Ovary (tissue), 3 donors: ENCODE measurements around the gene CACNA1A.

Experiments
- EP300 ChIP-seq: sonication (generic); formaldehyde crosslinking; IDR thresholded peaks from one replicate; pipeline ENCODE4 v1.6.1; 2017; ENCODE audit warnings: antibody characterized with exemption
- POLR2A ChIP-seq: fragments of 450-650 bp; IDR thresholded peaks from one replicate; pipeline ENCODE4 v1.6.1; 2017; ENCODE audit warnings: antibody characterized with exemption, mild to moderate bottlenecking, moderate library complexity
- TF ChIP-seq, protein P1 (sequence below), 3 donors: fragments of 450-650 bp in 2 of 3; fragments of 200-600 bp in 1 of 3; IDR thresholded peaks; one replicate each; pipeline versions ENCODE4 v1.5.1 to v1.8.0; 2016 to 2022; ENCODE audit warnings: antibody characterized with exemption in 3 of 3, mild to moderate bottlenecking in 1 of 3
- donor health status: DM: no; HTN: no; CAD: no.

DNA sequence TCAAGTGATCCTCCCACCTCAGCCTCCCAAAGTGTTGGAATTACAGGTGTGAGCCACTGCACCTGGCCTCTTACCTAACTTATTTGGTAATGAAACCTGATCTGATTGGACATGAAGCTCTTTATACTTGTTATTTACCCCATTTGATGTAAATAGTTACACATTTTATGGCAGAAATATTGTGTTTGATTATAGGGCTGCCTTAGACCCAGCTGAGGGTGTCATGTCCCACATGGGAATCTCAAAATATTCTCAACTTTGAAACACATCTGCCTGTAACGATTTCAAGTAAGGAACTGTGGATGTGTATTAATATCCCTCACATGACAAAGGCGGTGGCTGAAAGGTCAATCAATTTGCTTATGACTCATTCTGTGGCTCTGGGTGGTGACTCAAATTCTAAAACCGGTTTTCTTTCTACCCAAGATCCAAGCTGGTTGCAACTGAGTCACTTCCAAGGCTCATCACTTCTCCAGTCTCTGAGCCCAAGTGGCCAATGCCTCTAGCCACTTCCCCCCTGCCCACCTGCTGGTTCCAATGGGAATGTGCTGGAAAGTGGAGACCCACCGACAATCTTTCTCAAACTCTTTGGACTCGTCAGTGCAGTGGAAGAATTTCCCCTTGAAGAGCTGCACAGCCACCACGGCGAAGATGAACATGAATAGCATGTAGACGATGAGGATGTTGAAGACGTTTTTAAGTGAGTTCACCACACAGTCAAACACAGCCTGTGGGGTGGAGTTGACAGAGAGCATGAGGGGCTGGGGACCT, 245.2 kb downstream of the CACNA1A start:
- TF ChIP-seq POLR2A (no peak), EP300 (no peak)
- TF ChIP-seq, protein P1, sequence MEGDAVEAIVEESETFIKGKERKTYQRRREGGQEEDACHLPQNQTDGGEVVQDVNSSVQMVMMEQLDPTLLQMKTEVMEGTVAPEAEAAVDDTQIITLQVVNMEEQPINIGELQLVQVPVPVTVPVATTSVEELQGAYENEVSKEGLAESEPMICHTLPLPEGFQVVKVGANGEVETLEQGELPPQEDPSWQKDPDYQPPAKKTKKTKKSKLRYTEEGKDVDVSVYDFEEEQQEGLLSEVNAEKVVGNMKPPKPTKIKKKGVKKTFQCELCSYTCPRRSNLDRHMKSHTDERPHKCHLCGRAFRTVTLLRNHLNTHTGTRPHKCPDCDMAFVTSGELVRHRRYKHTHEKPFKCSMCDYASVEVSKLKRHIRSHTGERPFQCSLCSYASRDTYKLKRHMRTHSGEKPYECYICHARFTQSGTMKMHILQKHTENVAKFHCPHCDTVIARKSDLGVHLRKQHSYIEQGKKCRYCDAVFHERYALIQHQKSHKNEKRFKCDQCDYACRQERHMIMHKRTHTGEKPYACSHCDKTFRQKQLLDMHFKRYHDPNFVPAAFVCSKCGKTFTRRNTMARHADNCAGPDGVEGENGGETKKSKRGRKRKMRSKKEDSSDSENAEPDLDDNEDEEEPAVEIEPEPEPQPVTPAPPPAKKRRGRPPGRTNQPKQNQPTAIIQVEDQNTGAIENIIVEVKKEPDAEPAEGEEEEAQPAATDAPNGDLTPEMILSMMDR (IDR thresholded peaks at IDR 0.05): no peak
